Sigmoid colon (tissue), 7 donors: ENCODE results near the gene WDR62. TPM values are rescaled to one million over a fixed set of nuclear protein-coding genes. Genes with fewer than 3 reads are reported as not detected.

Source experiments
- DNase-seq: peaks from one replicate; pipeline ENCODE4 v3.0.0-alpha.2; 2019
- H3K27ac ChIP-seq, 4 donors: fragments of 200-600 bp; sonication (generic); one replicate each; pipeline ENCODE4 v1.5.1; 2016 to 2019; ENCODE audit warnings: mild to moderate bottlenecking in 1 of 4
- H3K27me3 ChIP-seq, 3 donors: fragments of 200-600 bp; sonication (generic); one replicate each; pipeline ENCODE4 v1.5.1; 2019; ENCODE audit warnings: mild to moderate bottlenecking in 1 of 3
- H3K36me3 ChIP-seq, 4 donors: fragments of 200-600 bp; sonication (generic); one replicate each; pipeline ENCODE4 v1.5.1; 2016 to 2019
- H3K4me1 ChIP-seq, 4 donors: fragments of 200-600 bp; sonication (generic); one replicate each; pipeline ENCODE4 v1.5.1; 2017 to 2019
- H3K4me3 ChIP-seq, 4 donors: fragments of 200-600 bp; sonication (generic); one replicate each; pipeline ENCODE4 v1.5.1; 2017 to 2019; ENCODE audit warnings: mild to moderate bottlenecking in 2 of 4, moderate library complexity in 1 of 4
- H3K9me3 ChIP-seq, 4 donors: fragments of 200-600 bp in 3 of 4; sonication (generic) in 3 of 4; one replicate each; pipeline versions ENCODE4 v1.5.1 to v1.6.1; 2013 to 2019
- CTCF ChIP-seq, 4 experiments: fragments of 450-650 bp in 3 of 4; fragments of 200-600 bp in 1 of 4; IDR thresholded peaks; one replicate each; pipeline ENCODE4 v1.5.1; 2016 to 2019; ENCODE audit warnings: antibody characterized with exemption in 4 of 4, mild to moderate bottlenecking in 3 of 4, moderate library complexity in 2 of 4
- EP300 ChIP-seq, 4 donors: sonication (generic); formaldehyde crosslinking; IDR thresholded peaks; one replicate each; pipeline ENCODE4 v1.6.1; 2017; ENCODE audit warnings: antibody characterized with exemption in 4 of 4
- POLR2A ChIP-seq, 2 donors: fragments of 450-650 bp; IDR thresholded peaks; one replicate each; pipeline ENCODE4 v1.6.1; 2016; ENCODE audit warnings: antibody characterized with exemption in 2 of 2, mild to moderate bottlenecking in 2 of 2, moderate library complexity in 2 of 2
- POLR2AphosphoS5 ChIP-seq, 4 donors: sonication (generic); formaldehyde crosslinking; IDR thresholded peaks; one replicate each; pipeline ENCODE4 v1.6.1; 2017; ENCODE audit warnings: antibody characterized with exemption in 4 of 4
- WGBS, 2 donors: extraction: QIAGEN DNeasy Blood & Tissue Kit; methylation state at CpG; one replicate each; pipeline ENCODE4 v1.1.7; 2013; 5-methylcytosine and 5-hydroxymethylcytosine counted together
- intact Hi-C: fragments of 100-400 bp; cut with DNase I; formaldehyde crosslinking; loops from one replicate; pipeline ENCODE4 v1.15.1; 2023
- polyA plus RNA-seq, 3 donors: library from polyadenylated mRNA; stranded (reverse); fragments of 200-250 nt; gene quantifications; one replicate each; pipeline ENCODE4 v1.2.3, GENCODE V29; 2013
- total RNA-seq, 4 donors: library from RNA; depleted of rRNA; stranded (reverse); fragments of >200 nt; gene quantifications; one replicate each; pipeline ENCODE4 v1.1.0, GENCODE V29; 2016
- donor health status: healthy with polysubstance abuse.
- donor health status: Bipolar disorder and iron deficiency.
- donor health status: healthy.

The WDR62 gene
- total and polyA plus RNA-seq, 7 donors = under 0.01 to 6.8 (median 0.36) TPM

DNA sequence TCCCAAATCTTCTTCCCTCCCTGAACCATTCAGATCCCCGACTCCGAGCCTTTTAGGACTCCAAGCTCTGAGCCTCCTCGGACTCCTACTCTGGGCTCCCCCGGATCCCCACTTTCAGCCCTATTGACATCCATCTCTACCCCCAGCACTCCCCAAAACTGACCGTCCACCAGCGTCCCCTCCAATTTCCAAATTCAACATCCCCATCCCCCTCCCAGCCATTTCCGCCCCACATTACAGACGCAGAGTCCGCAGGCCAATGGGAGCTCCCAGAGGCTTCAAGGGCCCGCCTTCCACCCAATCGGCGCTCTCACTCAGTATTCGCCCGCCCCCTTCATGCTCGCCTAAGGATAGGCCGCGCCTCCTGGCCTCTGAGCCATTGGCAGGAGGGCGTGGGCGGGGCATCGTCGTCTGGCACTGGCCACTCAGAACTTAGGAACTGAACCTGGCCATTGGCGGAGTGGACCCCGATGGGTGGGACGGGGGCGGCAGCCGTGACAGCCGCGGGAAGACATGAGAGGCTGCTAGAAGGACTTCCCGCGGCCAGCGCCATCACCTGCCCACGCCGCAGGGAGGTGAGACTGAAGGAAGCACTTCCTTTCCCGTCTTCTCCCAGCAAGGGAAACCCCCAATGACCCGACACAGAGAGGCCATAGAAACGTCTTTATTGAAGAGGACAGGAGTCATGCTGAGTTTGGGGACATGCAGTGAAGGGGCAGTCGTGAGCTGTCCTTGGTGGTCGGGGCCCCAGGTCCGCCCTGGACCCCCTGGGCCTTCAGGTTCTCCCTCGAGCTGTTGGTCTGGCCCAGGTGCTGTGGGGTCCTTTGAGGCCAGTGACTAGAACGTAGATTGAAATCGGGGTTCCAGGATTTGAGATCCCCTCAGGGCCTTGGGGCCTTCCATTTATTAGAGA lies 40.4 kb upstream of the WDR62 start, which contains the start of gene ALKBH6:
Gene ALKBH6, minus strand, starts transcription at position 202 of the 913 bp plus-strand sequence. CDS start 816 bp downstream, outside the sequence.
- H3K9me3 ChIP-seq = no peaks in the 10 kb centered on the region
- peak within 1 kb of the TSS; percentile 86 to 89 (median 86) for H3K27ac ChIP-seq
- H3K27me3 ChIP-seq = no peaks in the 10 kb centered on the region
- peak; percentile 100 for DNase-seq
- peak within 1 kb of the TSS; percentile 55 to 75 (median 61) for H3K4me3 ChIP-seq
- WGBS, 2 donors = 1 to 2% methylated on average over 42 of the region's 42 CpGs
- H3K4me1 ChIP-seq = peaks cover 0 to 23% (median 22%) of the 10 kb centered on the region in 4 donors
- TF ChIP-seq POLR2A (IDR thresholded peaks at IDR 0.05) (peak; percentile 1 to 44), EP300 (IDR thresholded peaks at IDR 0.05) (no peak), POLR2AphosphoS5 (IDR thresholded peaks at IDR 0.05) (peak; percentile 6 to 72 (median 45)), CTCF (IDR thresholded peaks at IDR 0.05) (no peak)
- intact Hi-C loops = loop anchor here (2.0 to 5.0 kb wide), 2 partner anchors 19 to 38 kb away; partner anchors contain the start of genes SDHAF1, THAP8 and WDR62
- peaks cover 10 to 38% (median 23%) of the 10 kb centered on the region in 4 donors for H3K36me3 ChIP-seq

DNA sequence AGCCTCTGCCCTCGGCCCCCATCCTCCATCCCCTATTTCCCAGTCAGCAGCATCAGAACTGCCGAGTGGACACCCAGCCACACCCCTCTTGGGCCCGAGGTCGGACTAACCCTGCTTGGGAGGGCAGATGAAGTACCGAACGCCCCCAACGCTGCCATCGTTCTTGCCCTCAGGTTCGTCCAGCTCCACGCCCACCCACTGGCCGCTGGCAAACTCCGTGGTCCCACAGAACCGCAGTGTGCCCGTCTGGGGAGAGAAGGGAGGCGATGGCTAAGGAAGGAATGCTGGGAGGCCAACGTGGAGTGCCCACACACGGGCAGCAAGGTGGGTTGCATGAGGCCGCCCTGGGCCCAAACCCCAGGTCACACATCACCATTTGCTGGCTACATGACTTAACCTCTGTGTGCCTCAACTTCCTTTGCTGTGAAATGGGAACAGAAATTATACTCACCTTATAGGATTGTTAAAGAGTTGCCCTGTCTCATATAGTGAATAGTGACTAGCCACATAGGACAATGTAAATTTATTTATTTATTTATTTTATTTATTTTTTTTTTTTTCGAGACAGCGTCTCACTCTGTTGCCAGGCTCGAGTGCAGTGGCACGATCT lies 35.5 kb upstream of the WDR62 start:
- intact Hi-C loops = no loop called here
- DNase-seq = no peak
- TF ChIP-seq POLR2AphosphoS5 (IDR thresholded peaks at IDR 0.05) = no peak
- no peaks in the 10 kb centered on the region for H3K27me3 ChIP-seq
- H3K36me3 ChIP-seq = peaks cover 26 to 83% (median 36%) of the 10 kb centered on the region in 4 donors
- whole genome bisulfite sequencing, 2 donors = 91 to 93% methylated on average over 22 of the region's 22 CpGs
- peaks cover 0 to 5% (median 5%) of the 10 kb centered on the region in 4 donors for H3K4me1 ChIP-seq
- no peak overlapping the region for H3K4me3 ChIP-seq
- H3K9me3 ChIP-seq = no peaks in the 10 kb centered on the region
- no peak overlapping the region for H3K27ac ChIP-seq

DNA sequence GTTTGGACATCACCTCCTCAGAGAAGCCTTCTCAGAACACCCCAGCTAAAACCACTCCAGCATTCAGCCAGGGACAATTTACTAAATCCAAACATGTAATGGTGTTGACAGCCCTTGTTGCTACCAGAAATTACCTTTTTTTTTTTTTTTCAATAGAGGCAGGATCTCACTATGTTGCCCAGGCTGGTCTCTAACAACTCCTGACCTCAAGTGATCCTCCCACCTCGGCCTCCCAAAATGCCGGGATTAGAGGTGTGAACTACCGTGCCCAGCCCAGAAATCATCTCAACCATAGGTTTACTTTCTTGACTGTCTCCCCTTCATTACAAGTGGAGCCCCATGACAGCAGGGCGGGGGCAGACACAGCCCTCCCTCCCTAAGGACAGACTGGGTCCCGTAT lies 31.3 kb upstream of the WDR62 start:
- Histone ChIP-seq H3K27ac (no peak overlapping the region), H3K36me3 (peaks cover 16 to 97% (median 37%) of the 10 kb centered on the region in 4 donors), H3K27me3 (no peaks in the 10 kb centered on the region), H3K4me1 (no peaks in the 10 kb centered on the region), H3K9me3 (no peaks in the 10 kb centered on the region), H3K4me3 (no peak overlapping the region)
- WGBS, 2 donors = 94 to 95% methylated on average over 5 of the region's 5 CpGs
- TF ChIP-seq POLR2AphosphoS5 (IDR thresholded peaks at IDR 0.05) = no peak
- no peak for TF ChIP-seq EP300 (IDR thresholded peaks at IDR 0.05)
- intact Hi-C loops = no loop called here
- DNase-seq = no peak

DNA sequence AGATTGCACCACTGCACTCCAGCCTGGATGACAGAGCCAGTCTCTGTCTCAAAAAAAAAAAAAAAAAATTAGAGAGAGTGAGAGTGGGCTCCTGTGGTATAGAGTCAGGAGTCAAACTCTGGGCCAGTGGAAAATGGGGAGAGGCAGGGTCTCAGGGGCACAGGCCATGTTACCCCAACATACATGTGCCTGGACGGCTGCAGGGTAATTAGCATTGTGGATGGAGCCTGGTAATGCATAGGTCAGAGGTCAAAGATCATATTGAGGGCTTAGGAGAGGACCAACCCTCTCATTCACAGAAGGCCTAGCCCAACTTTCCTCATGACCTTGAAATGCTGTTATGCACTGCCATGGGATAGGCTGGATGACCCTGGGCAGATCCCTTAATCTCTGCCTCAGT lies 29.2 kb upstream of the WDR62 start:
- no peaks in the 10 kb centered on the region for H3K9me3 ChIP-seq
- no peak overlapping the region for H3K4me3 ChIP-seq
- no peak overlapping the region for H3K27ac ChIP-seq
- no peak for TF ChIP-seq POLR2A (IDR thresholded peaks at IDR 0.05)
- WGBS, 2 donors = 46 to 73% methylated on average over 1 of the region's 1 CpG
- intact Hi-C loops = no loop called here
- no peaks in the 10 kb centered on the region for H3K27me3 ChIP-seq
- H3K4me1 ChIP-seq = peaks cover 0 to 7% (median 0%) of the 10 kb centered on the region in 4 donors
- peaks cover 16 to 80% (median 31%) of the 10 kb centered on the region in 4 donors for H3K36me3 ChIP-seq
- DNase-seq = no peak

DNA sequence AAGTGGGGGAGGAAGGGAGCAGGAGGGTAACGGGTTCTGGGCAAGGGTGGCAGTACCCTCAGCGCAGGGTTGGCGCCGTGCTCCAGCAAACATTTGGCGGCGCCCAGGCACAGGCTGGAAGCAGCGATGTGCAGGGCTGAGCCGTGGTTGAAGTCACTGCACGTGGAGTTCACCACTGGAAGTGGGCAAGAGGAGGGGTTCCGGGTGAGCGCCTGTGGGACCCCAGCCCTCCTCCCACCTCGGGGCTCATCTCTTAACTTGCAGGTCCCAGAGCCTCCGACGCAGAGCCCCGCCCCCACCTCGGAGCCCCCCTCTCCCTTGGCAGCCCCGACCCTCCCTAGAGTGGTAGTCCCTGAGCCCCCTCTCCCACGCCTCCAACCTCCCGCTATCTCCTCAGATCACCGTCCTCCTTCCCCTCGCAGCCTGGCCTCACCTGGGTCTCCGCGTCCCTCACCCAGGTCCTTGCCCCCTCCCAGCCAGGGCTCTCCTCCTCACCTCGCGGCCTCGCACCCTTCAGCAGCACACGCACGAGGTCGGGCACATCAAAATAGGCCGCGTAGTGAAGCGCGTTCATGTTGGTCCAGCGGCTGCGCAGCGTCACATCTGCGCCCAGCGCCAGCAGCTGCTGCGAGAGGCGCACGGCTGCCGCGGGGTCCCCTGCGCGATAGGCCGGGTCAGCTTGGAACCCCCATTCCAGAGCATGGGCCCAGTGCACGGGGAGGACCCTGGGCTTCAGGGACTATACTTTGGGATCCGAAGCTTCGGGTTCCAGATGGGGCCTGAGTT lies 28.4 kb upstream of the WDR62 start:
- Histone ChIP-seq H3K27me3 (no peaks in the 10 kb centered on the region), H3K27ac (no peak overlapping the region), H3K36me3 (peaks cover 16 to 73% (median 29%) of the 10 kb centered on the region in 4 donors), H3K9me3 (no peaks in the 10 kb centered on the region), H3K4me3 (no peak overlapping the region), H3K4me1 (peaks cover 0 to 8% (median 0%) of the 10 kb centered on the region in 4 donors)
- no peak for TF ChIP-seq POLR2AphosphoS5 (IDR thresholded peaks at IDR 0.05)
- TF ChIP-seq EP300 (IDR thresholded peaks at IDR 0.05) = no peak
- TF ChIP-seq CTCF (IDR thresholded peaks at IDR 0.05) = no peak
- TF ChIP-seq POLR2A (IDR thresholded peaks at IDR 0.05) = no peak
- intact Hi-C loops = no loop called here
- WGBS, 2 donors = 95 to 96% methylated on average over 49 of the region's 49 CpGs
- no peak for DNase-seq
